Uterus (tissue), 4 donors: ENCODE measurements around the gene ACSM3. TPM values are rescaled to one million over a fixed set of nuclear protein-coding genes. Genes with fewer than 3 reads are reported as not detected.
A peak's percentile ranks its signal among the peaks of the same experiment; 100 is the strongest.
"Not testable (repeated sequence)": the region's sequence is repeated elsewhere in the genome, so short reads cannot be mapped to it uniquely, and the experiment has no call there.

Experiments
- DNase-seq, 2 donors: peaks; one replicate each; pipeline ENCODE4 v3.0.0-alpha.2; 2019 to 2020
- H3K27ac ChIP-seq, 2 donors: fragments of 200-600 bp; sonication (generic); 1 replicate in 1 of 2; 2 replicates in 1 of 2; pipeline ENCODE4 v1.5.1; 2016 to 2018
- H3K27me3 ChIP-seq, 2 donors: fragments of 200-600 bp; sonication (generic); one replicate each; pipeline ENCODE4 v1.5.1; 2018 to 2019; ENCODE audit warnings: control low read depth in 1 of 2
- H3K36me3 ChIP-seq, 2 donors: fragments of 200-600 bp; sonication (generic); one replicate each; pipeline ENCODE4 v1.5.1; 2019; ENCODE audit warnings: control low read depth in 1 of 2
- H3K4me1 ChIP-seq, 2 donors: fragments of 200-600 bp; sonication (generic); one replicate each; pipeline ENCODE4 v1.5.1; 2018 to 2019; ENCODE audit warnings: control low read depth in 1 of 2
- H3K4me3 ChIP-seq, 2 donors: fragments of 200-600 bp; sonication (generic); 1 replicate in 1 of 2; 2 replicates in 1 of 2; pipeline ENCODE4 v1.5.1; 2018 to 2019; ENCODE audit warnings: mild to moderate bottlenecking in 1 of 2
- H3K9me3 ChIP-seq, 2 donors: fragments of 200-600 bp; sonication (generic); one replicate each; pipeline ENCODE4 v1.5.1; 2019; ENCODE audit warnings: control low read depth in 1 of 2
- POLR2A ChIP-seq, 2 donors: fragments of 450-650 bp; IDR thresholded peaks; one replicate each; pipeline ENCODE4 v1.6.1; 2016; ENCODE audit warnings: antibody characterized with exemption in 2 of 2, mild to moderate bottlenecking in 1 of 2, moderate library complexity in 1 of 2
- intact Hi-C: fragments of 100-400 bp; cut with DNase I; formaldehyde crosslinking; loops from one replicate; pipeline ENCODE4 v1.15.1; 2023; ENCODE audit warnings: low total_unique reads
- total RNA-seq, 4 donors: library from RNA; depleted of rRNA in 3 of 4; stranded (reverse); fragments of >200 nt in 3 of 4; gene quantifications; one replicate each; pipeline versions ENCODE4 v1.1.0 to v1.2.4, GENCODE V29; 2014 to 2023
- TF ChIP-seq, protein P1 (sequence below), 4 experiments: fragments of 200-600 bp in 2 of 4; fragments of 450-650 bp in 2 of 4; sonication (generic) in 2 of 4; IDR thresholded peaks; one replicate each; pipeline ENCODE4 v1.5.1; 2016 to 2019; ENCODE audit warnings: antibody characterized with exemption in 4 of 4, mild to moderate bottlenecking in 2 of 4, moderate library complexity in 1 of 4
- donor health status: DM: yes; HTN: yes; CAD: no.

Gene ACSM3, protein sequence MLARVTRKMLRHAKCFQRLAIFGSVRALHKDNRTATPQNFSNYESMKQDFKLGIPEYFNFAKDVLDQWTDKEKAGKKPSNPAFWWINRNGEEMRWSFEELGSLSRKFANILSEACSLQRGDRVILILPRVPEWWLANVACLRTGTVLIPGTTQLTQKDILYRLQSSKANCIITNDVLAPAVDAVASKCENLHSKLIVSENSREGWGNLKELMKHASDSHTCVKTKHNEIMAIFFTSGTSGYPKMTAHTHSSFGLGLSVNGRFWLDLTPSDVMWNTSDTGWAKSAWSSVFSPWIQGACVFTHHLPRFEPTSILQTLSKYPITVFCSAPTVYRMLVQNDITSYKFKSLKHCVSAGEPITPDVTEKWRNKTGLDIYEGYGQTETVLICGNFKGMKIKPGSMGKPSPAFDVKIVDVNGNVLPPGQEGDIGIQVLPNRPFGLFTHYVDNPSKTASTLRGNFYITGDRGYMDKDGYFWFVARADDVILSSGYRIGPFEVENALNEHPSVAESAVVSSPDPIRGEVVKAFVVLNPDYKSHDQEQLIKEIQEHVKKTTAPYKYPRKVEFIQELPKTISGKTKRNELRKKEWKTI
- total RNA-seq = 100 to 1,000 TPM in 2 of 4 donors, 10 to 100 TPM in 2; 18.7 to 365 (median 175) TPM

DNA sequence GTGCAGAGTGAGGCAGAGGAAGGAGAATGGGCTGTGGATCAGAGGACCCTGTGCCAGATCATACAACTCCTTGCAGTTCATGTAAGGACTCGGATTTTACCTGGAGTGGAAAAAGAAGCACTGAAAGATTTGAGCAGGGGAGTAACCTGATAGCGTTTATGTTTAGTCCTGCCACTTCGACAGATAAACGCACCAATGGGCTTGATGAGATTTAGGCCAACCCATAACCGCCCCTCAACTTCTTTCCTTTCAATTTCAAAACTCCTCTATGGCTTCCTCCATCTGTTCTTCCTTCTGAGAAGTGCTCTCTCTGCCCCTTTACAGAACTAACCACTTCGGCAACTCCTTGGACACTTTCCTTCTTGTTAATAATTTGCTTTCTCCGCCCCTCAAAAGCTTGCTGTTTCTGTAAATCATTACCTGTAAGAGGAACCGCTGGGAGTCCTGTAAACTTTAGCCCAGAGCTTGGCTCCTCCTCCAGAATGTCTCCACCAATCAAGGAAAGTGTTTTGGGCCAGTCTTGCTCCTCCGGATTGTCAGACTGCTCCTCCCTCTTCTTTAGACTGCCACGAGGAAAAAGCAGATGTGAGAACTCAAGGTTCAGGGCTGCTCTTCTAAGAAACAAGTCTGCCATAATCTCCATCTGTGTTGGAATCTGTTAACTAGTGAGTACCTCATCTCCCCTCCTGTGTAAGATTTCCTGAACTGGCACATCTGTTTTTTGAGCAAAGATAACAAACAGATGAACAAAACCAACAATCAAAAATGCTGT is at the start of gene ACSM3:
Gene ACSM3 (plus strand): TSS at position 554 of the 772 bp plus-strand sequence. CDS start 6,021 bp downstream, outside the sequence.
- Histone ChIP-seq H3K27ac (peak within 1 kb of the TSS; percentile 73 to 74), H3K4me3 (peak within 1 kb of the TSS; percentile 22 to 38), H3K36me3 (no peaks in the 10 kb centered on the region), H3K9me3 (no peaks in the 10 kb centered on the region), H3K4me1 (no peaks in the 10 kb centered on the region), H3K27me3 (no peaks in the 10 kb centered on the region)
- intact Hi-C loops = no loop called here
- TF ChIP-seq, protein P1, sequence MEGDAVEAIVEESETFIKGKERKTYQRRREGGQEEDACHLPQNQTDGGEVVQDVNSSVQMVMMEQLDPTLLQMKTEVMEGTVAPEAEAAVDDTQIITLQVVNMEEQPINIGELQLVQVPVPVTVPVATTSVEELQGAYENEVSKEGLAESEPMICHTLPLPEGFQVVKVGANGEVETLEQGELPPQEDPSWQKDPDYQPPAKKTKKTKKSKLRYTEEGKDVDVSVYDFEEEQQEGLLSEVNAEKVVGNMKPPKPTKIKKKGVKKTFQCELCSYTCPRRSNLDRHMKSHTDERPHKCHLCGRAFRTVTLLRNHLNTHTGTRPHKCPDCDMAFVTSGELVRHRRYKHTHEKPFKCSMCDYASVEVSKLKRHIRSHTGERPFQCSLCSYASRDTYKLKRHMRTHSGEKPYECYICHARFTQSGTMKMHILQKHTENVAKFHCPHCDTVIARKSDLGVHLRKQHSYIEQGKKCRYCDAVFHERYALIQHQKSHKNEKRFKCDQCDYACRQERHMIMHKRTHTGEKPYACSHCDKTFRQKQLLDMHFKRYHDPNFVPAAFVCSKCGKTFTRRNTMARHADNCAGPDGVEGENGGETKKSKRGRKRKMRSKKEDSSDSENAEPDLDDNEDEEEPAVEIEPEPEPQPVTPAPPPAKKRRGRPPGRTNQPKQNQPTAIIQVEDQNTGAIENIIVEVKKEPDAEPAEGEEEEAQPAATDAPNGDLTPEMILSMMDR (IDR thresholded peaks at IDR 0.05) = no peak
- TF ChIP-seq POLR2A (IDR thresholded peaks at IDR 0.05) = peak in 1 of 2 donors; percentile 21
- peak; percentile 44 to 62 for DNase-seq

DNA sequence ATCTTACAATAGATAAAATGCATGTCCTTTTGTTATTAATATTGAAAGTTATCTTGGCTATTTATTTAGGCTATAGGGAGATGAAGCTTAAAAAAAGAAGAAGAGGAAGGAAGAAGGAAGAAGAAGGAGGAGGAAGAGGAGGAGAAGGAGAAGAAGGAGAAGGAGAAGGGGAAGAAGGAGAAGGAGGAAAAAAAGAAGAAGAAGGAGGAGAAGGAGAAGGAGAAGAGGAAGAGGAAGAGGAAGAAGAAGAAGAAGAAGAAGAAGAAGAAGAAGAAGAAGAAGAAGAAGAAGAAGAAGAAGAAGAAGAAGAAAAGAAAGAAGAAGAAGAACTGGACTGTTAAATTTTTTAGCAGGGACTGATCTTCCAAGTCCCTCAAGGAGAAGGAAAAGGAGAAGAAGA is 46.1 kb upstream of the ACSM3 start:
- DNase-seq, H3K36me3 ChIP-seq, H3K9me3 ChIP-seq, H3K27me3 ChIP-seq, H3K4me1 ChIP-seq, H3K4me3 ChIP-seq, H3K27ac ChIP-seq, intact Hi-C loops: not testable (repeated sequence)

DNA sequence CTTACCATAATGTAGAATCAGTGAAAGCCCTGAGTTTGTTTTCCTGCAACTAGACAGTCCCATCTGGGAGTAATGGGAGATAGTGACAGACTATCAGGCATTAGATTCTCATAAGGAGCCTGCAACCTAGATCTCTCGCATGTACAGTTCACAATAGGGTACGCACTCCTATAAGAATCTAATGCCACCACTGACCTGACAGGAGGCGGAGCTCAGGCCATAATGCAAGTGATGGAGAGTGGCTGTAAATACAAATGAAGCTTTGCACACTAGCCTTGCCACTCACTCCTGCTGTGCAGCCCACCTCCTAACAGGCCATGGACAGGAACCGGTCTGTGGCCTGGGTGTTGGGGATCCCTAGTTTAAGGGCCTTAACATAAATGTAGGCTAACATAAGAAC is 43.6 kb upstream of the ACSM3 start:
- no peak for DNase-seq
- H3K36me3 ChIP-seq = no peaks in the 10 kb centered on the region
- intact Hi-C loops = no loop called here
- no peak overlapping the region for H3K4me3 ChIP-seq
- no peaks in the 10 kb centered on the region for H3K9me3 ChIP-seq
- no peaks in the 10 kb centered on the region for H3K4me1 ChIP-seq
- TF ChIP-seq, protein P1 (IDR thresholded peaks at IDR 0.05) = no peak
- no peak for TF ChIP-seq POLR2A (IDR thresholded peaks at IDR 0.05)
- no peak overlapping the region for H3K27ac ChIP-seq
- no peaks in the 10 kb centered on the region for H3K27me3 ChIP-seq

DNA sequence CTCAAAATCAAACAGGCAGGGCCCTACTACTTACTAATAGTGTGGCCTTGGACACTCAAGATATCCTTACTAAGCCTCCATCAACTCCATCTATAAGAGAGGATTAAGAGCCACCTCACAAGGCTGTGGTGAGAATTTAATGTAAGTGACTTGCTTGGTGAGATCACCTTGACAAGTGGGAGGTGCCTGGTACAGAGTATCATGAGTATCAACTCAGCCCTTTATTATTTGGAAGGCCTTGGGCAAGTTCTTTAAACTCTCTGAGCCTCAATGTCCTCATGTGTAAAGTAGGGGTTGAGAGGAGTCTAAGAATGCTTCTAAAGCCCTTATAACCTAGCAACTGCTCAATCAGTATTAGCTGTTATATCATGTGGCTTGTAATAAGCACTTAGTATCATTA is 37.2 kb upstream of the ACSM3 start:
- Histone ChIP-seq H3K4me1 (no peaks in the 10 kb centered on the region), H3K4me3 (no peak overlapping the region), H3K27me3 (no peaks in the 10 kb centered on the region), H3K36me3 (no peaks in the 10 kb centered on the region), H3K27ac (no peak overlapping the region), H3K9me3 (no peaks in the 10 kb centered on the region)
- TF ChIP-seq, protein P1 (IDR thresholded peaks at IDR 0.05) = no peak
- TF ChIP-seq POLR2A (IDR thresholded peaks at IDR 0.05) = no peak
- DNase-seq = no peak
- intact Hi-C loops = no loop called here

DNA sequence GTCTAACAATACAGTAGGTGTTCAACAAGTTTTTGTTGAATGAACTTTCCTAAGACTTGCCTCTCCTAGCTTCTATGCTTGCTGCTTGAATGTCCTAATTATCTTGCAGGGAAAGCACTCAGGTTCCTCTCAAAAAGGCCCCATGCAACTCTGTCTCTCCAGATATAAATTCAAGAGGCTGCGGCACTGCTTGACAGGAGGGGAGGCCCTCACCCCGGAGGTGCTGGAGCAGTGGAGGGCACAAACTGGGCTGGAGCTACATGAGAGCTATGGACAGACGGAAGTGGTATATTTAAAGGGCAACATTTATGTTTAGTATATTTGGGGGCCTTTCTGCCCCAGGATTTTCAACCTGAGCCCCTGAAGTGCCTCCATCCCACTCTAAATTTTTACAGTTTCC is 36.6 kb upstream of the ACSM3 start:
- Histone ChIP-seq H3K4me3 (no peak overlapping the region), H3K27me3 (no peaks in the 10 kb centered on the region), H3K9me3 (no peaks in the 10 kb centered on the region), H3K27ac (no peak overlapping the region), H3K36me3 (no peaks in the 10 kb centered on the region), H3K4me1 (no peaks in the 10 kb centered on the region)
- intact Hi-C loops = no loop called here
- DNase-seq = no peak
- no peak for TF ChIP-seq POLR2A (IDR thresholded peaks at IDR 0.05)
- TF ChIP-seq, protein P1 (IDR thresholded peaks at IDR 0.05) = no peak
